ENCODE data around the gene TBC1D14.

Gene TBC1D14

DNA sequence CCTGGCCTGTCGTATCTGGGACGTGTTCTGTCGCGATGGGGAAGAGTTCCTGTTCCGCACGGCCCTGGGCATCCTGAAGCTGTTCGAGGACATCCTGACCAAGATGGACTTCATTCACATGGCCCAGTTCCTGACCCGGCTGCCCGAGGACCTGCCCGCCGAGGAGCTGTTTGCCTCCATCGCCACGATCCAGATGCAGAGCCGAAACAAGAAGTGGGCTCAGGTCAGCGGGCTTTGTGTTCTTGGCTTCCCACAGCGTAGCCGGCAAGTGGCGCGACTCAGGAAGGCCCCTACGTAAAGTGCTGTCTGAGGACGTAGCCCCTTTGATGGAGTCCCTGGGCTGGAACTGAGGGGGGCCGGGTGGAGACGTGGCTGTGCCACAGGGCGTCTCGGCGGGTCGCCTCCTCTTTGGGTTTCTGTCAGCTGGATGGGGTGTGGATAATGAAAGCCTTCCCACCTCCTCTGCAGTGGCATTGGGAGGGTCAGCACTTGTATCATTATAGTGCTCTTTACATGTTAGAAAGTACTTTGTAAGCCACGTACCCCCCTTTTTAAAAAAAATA lies 115.5 kb downstream of the TBC1D14 start:
- no peaks in the 10 kb centered on the region for H3K4me1 ChIP-seq (ENCODE audit: control insufficient read depth in 2 of 2, insufficient read depth in 2 of 2, low read length in 2 of 2)
- H3K9me3 ChIP-seq (ENCODE audit: control insufficient read depth in 2 of 2, low read length in 2 of 2), result no peaks in the 10 kb centered on the region
- no peak overlapping the region for H3K4me3 ChIP-seq (ENCODE audit: low read length in 2 of 2)
- H3K9ac ChIP-seq (ENCODE audit: low read depth in 1 of 2, low read length in 2 of 2), result no peak overlapping the region
- peaks cover 36 to 75% of the 10 kb centered on the region in 2 donors for H3K36me3 ChIP-seq (ENCODE audit: control insufficient read depth in 2 of 2, insufficient read depth in 2 of 2, low read length in 2 of 2)
- H3K27ac ChIP-seq (ENCODE audit: low read depth in 2 of 2, low read length in 2 of 2), result no peak overlapping the region
- H3K27me3 ChIP-seq (ENCODE audit: control insufficient read depth in 2 of 2, insufficient read depth in 2 of 2, low read length in 2 of 2), result no peaks in the 10 kb centered on the region

DNA sequence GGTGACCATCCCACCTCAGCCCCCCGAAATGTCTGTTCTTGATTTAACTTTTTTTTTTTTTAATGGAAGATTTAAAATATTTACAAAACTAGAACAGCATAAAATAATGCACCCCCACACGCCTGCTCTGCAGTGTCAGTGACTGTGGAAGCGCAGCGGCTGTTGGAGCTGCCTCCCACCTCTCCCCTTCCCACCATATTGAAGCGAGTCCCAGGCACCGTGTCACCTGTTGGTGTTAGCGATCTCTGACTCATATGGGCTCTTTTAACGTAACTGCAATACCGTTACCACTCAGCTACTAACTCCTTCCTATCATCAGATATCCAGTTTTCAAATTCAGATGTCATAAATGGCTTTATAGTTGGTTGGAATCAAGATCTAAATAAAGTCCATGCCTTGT lies 116.5 kb downstream of the TBC1D14 start:
- Histone ChIP-seq H3K27me3 (ENCODE audit: control insufficient read depth in 2 of 2, insufficient read depth in 2 of 2, low read length in 2 of 2) (no peaks in the 10 kb centered on the region), H3K27ac (ENCODE audit: low read depth in 2 of 2, low read length in 2 of 2) (no peak overlapping the region), H3K36me3 (ENCODE audit: control insufficient read depth in 2 of 2, insufficient read depth in 2 of 2, low read length in 2 of 2) (peaks cover 39 to 74% of the 10 kb centered on the region in 2 donors), H3K9me3 (ENCODE audit: control insufficient read depth in 2 of 2, low read length in 2 of 2) (no peaks in the 10 kb centered on the region), H3K9ac (ENCODE audit: low read depth in 1 of 2, low read length in 2 of 2) (no peak overlapping the region), H3K4me1 (ENCODE audit: control insufficient read depth in 2 of 2, insufficient read depth in 2 of 2, low read length in 2 of 2) (no peaks in the 10 kb centered on the region), H3K4me3 (ENCODE audit: low read length in 2 of 2) (no peak overlapping the region)

DNA sequence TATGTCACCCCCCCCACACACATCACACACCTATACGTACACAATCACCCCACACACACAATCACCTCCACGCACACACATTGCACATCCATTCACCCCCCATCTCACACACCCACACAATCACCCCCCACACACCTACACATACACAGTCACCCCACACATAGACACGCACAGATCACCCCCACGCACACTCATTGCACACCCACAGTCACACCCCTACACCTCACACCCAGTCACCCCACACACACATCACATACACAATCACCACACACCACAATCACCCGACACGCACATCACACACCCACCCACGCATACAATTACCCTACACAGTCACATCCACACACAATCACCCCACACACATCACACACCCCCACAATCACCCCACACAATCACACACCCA lies 117.7 kb downstream of the TBC1D14 start:
- H3K27ac ChIP-seq (ENCODE audit: low read depth in 2 of 2, low read length in 2 of 2), result no peak overlapping the region
- H3K36me3 ChIP-seq (ENCODE audit: control insufficient read depth in 2 of 2, insufficient read depth in 2 of 2, low read length in 2 of 2), result peaks cover 48 to 75% of the 10 kb centered on the region in 2 donors

DNA sequence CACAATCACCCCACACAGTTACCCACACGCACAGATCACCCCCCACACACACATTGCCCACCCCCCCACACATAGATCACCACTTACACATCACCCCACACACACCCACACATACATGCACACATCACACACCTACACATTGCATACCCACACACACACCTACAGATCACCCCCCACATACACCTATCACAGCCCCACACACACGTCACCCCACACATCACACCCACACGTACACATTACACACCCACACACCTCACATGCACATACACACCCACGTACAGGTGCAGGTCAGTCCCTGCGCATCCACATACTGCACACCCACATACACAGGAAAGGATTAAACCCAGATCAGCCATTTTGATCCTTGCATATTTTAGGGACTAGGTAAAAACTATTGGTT lies 118.3 kb downstream of the TBC1D14 start:
- Histone ChIP-seq H3K36me3 (ENCODE audit: control insufficient read depth in 2 of 2, insufficient read depth in 2 of 2, low read length in 2 of 2) (peaks cover 46 to 74% of the 10 kb centered on the region in 2 donors), H3K9ac (ENCODE audit: low read depth in 1 of 2, low read length in 2 of 2) (no peak overlapping the region), H3K4me1 (ENCODE audit: control insufficient read depth in 2 of 2, insufficient read depth in 2 of 2, low read length in 2 of 2) (no peaks in the 10 kb centered on the region)

More for the DNA sequence above, 117.7 kb downstream of the TBC1D14 start:
- Histone ChIP-seq H3K9me3 (ENCODE audit: control insufficient read depth in 2 of 2, low read length in 2 of 2) (no peaks in the 10 kb centered on the region), H3K4me3 (ENCODE audit: low read length in 2 of 2) (no peak overlapping the region), H3K4me1 (ENCODE audit: control insufficient read depth in 2 of 2, insufficient read depth in 2 of 2, low read length in 2 of 2) (no peaks in the 10 kb centered on the region), H3K27me3 (ENCODE audit: control insufficient read depth in 2 of 2, insufficient read depth in 2 of 2, low read length in 2 of 2) (no peaks in the 10 kb centered on the region), H3K9ac (ENCODE audit: low read depth in 1 of 2, low read length in 2 of 2) (no peak overlapping the region)

DNA sequence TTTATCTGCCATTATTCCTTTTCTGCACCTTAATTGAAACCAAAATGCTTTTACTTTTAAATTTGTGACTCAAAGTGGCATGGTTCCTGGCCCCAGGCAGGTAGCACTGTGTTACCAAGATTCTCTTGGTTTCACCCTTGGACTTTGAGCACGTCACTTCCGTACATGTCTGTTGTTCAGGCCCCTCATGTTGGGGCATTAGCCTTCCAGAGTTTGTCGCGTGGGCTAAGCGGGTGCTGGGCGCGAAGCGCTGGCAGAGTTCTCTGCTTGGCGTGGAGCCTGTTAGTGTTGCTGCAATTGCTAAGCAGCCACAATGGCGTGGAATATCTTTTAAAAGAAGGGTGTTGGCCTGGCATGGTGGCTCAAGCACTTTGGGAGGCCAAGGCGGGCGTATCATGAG lies 119.6 kb downstream of the TBC1D14 start:
- Histone ChIP-seq H3K27ac (ENCODE audit: low read depth in 2 of 2, low read length in 2 of 2) (no peak overlapping the region), H3K27me3 (ENCODE audit: control insufficient read depth in 2 of 2, insufficient read depth in 2 of 2, low read length in 2 of 2) (no peaks in the 10 kb centered on the region), H3K36me3 (ENCODE audit: control insufficient read depth in 2 of 2, insufficient read depth in 2 of 2, low read length in 2 of 2) (peaks cover 42 to 69% of the 10 kb centered on the region in 2 donors), H3K9ac (ENCODE audit: low read depth in 1 of 2, low read length in 2 of 2) (no peak overlapping the region), H3K4me3 (ENCODE audit: low read length in 2 of 2) (no peak overlapping the region), H3K9me3 (ENCODE audit: control insufficient read depth in 2 of 2, low read length in 2 of 2) (no peaks in the 10 kb centered on the region), H3K4me1 (ENCODE audit: control insufficient read depth in 2 of 2, insufficient read depth in 2 of 2, low read length in 2 of 2) (no peaks in the 10 kb centered on the region)

More for the DNA sequence above, 118.3 kb downstream of the TBC1D14 start:
- H3K4me3 ChIP-seq (ENCODE audit: low read length in 2 of 2), result no peak overlapping the region
- no peaks in the 10 kb centered on the region for H3K9me3 ChIP-seq (ENCODE audit: control insufficient read depth in 2 of 2, low read length in 2 of 2)
- no peaks in the 10 kb centered on the region for H3K27me3 ChIP-seq (ENCODE audit: control insufficient read depth in 2 of 2, insufficient read depth in 2 of 2, low read length in 2 of 2)
- H3K27ac ChIP-seq (ENCODE audit: low read depth in 2 of 2, low read length in 2 of 2), result no peak overlapping the region

DNA sequence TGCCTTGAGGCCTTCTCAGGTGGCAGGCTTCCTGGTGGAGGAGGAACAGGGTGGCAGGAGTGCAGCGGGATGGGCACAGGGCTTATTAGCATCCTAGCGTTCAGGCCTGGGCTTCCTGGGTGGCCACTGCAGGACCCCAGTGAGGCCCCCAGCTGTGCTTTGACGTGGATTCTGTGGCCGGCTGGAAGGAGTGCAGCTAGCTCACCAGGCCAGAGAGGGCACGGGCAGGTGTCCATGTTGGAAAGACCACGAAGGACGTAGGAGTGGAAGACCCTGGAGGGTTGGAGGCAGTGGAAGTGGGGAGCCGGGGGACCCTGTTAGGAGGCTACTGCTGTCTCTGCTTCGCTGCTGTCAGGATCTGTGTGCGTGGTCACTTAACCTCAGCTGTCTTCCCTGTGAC lies 120.3 kb downstream of the TBC1D14 start:
- peaks cover 38 to 63% of the 10 kb centered on the region in 2 donors for H3K36me3 ChIP-seq (ENCODE audit: control insufficient read depth in 2 of 2, insufficient read depth in 2 of 2, low read length in 2 of 2)
- no peak overlapping the region for H3K9ac ChIP-seq (ENCODE audit: low read depth in 1 of 2, low read length in 2 of 2)
- no peak overlapping the region for H3K4me3 ChIP-seq (ENCODE audit: low read length in 2 of 2)
- H3K9me3 ChIP-seq (ENCODE audit: control insufficient read depth in 2 of 2, low read length in 2 of 2), result no peaks in the 10 kb centered on the region
- H3K27ac ChIP-seq (ENCODE audit: low read depth in 2 of 2, low read length in 2 of 2), result no peak overlapping the region
- no peaks in the 10 kb centered on the region for H3K27me3 ChIP-seq (ENCODE audit: control insufficient read depth in 2 of 2, insufficient read depth in 2 of 2, low read length in 2 of 2)
- no peaks in the 10 kb centered on the region for H3K4me1 ChIP-seq (ENCODE audit: control insufficient read depth in 2 of 2, insufficient read depth in 2 of 2, low read length in 2 of 2)

DNA sequence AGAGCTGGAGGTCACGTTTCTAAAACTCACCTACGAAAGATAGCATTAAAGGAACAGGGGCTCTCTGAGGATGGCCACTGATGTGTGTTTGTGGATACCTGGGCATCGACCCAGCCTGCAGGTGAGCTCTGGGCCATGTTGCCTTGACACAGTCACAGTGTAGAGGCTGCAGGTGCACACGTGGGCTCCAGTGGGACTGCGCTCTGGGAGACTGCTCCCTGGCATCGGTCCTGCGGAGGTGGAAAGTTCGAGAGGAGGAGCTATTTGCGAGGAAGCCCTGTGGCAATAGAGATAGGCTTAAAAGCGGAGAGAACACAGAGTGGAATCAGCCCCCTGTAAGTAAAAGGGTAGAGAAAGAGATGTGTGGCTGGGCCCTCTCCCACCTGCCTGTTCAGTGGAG lies 121.2 kb downstream of the TBC1D14 start:
- H3K9me3 ChIP-seq (ENCODE audit: control insufficient read depth in 2 of 2, low read length in 2 of 2), result no peaks in the 10 kb centered on the region
- no peak overlapping the region for H3K9ac ChIP-seq (ENCODE audit: low read depth in 1 of 2, low read length in 2 of 2)
- peaks cover 33 to 54% of the 10 kb centered on the region in 2 donors for H3K36me3 ChIP-seq (ENCODE audit: control insufficient read depth in 2 of 2, insufficient read depth in 2 of 2, low read length in 2 of 2)
- H3K4me3 ChIP-seq (ENCODE audit: low read length in 2 of 2), result no peak overlapping the region
- no peak overlapping the region for H3K27ac ChIP-seq (ENCODE audit: low read depth in 2 of 2, low read length in 2 of 2)
- H3K4me1 ChIP-seq (ENCODE audit: control insufficient read depth in 2 of 2, insufficient read depth in 2 of 2, low read length in 2 of 2), result no peaks in the 10 kb centered on the region
- no peaks in the 10 kb centered on the region for H3K27me3 ChIP-seq (ENCODE audit: control insufficient read depth in 2 of 2, insufficient read depth in 2 of 2, low read length in 2 of 2)

DNA sequence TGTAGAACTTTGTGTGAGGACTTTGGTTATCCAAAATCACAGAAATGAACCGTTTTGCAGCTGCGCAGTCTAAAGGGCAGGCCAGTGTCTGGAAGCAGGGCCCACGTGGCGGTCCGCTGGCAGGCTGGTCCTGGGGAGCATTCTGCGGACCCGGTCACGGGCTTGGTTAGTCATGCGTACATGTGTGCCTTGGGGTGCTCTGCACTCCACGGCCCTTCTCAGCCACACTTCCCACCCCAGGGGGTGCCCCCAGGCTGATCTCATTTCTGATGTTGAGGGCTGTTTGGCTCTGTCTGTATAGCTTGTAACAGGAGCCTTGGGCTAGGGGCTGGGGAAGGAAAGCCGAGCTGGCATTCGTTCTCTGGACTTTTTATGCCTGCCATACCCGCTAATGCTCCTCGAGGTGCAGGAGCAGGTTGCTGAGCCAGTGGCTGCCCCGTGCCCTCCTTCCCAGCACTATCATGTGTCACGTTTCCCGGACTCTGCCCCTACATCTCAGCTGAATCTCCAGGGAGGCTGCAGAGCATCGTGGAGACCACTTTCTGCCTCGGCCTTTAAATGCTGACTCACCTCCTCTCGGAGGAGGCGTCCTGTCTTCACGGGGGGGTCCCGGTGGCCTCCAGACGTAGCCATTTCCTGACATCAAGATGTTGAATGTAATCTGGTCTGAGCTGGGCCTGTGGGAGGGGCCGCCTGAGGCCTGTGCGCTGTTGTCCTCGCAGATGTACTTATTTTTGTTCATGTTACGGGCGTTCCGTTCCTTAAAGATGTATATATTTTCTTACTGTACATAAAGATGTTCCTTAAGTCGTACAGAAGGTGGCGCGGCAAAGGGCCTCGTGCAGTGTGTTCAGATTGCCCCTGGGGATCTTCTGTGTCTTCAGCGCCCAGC lies 122.2 kb downstream of the TBC1D14 start:
- Histone ChIP-seq H3K27me3 (ENCODE audit: control insufficient read depth in 2 of 2, insufficient read depth in 2 of 2, low read length in 2 of 2) (no peaks in the 10 kb centered on the region), H3K4me1 (ENCODE audit: control insufficient read depth in 2 of 2, insufficient read depth in 2 of 2, low read length in 2 of 2) (no peaks in the 10 kb centered on the region), H3K9ac (ENCODE audit: low read depth in 1 of 2, low read length in 2 of 2) (no peak overlapping the region), H3K4me3 (ENCODE audit: low read length in 2 of 2) (no peak overlapping the region), H3K36me3 (ENCODE audit: control insufficient read depth in 2 of 2, insufficient read depth in 2 of 2, low read length in 2 of 2) (peaks cover 33 to 50% of the 10 kb centered on the region in 2 donors), H3K27ac (ENCODE audit: low read depth in 2 of 2, low read length in 2 of 2) (no peak overlapping the region), H3K9me3 (ENCODE audit: control insufficient read depth in 2 of 2, low read length in 2 of 2) (no peaks in the 10 kb centered on the region)

DNA sequence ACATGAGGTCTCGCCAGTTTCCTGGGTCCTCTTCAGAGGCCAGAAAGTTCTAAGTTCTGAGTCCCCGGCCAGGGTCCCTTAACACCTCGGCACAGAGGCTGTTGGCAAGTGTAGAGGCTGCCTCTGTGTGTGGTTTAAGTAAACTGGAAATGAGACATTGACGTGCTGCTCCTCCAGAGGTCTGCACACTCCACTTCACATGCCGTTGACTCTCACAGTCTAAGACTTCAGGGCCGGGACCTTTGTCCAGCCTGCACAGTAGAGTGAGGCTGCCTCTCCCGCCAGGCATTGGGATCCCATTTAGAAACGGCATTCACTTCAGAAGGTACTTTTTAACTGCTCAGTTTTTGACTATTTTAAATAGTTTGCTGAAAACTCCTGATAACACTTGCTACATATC lies 123.0 kb downstream of the TBC1D14 start:
- Histone ChIP-seq H3K4me1 (ENCODE audit: control insufficient read depth in 2 of 2, insufficient read depth in 2 of 2, low read length in 2 of 2) (no peaks in the 10 kb centered on the region), H3K4me3 (ENCODE audit: low read length in 2 of 2) (no peak overlapping the region), H3K27ac (ENCODE audit: low read depth in 2 of 2, low read length in 2 of 2) (no peak overlapping the region), H3K27me3 (ENCODE audit: control insufficient read depth in 2 of 2, insufficient read depth in 2 of 2, low read length in 2 of 2) (no peaks in the 10 kb centered on the region), H3K9ac (ENCODE audit: low read depth in 1 of 2, low read length in 2 of 2) (no peak overlapping the region), H3K9me3 (ENCODE audit: control insufficient read depth in 2 of 2, low read length in 2 of 2) (no peaks in the 10 kb centered on the region), H3K36me3 (ENCODE audit: control insufficient read depth in 2 of 2, insufficient read depth in 2 of 2, low read length in 2 of 2) (peaks cover 27 to 44% of the 10 kb centered on the region in 2 donors)

DNA sequence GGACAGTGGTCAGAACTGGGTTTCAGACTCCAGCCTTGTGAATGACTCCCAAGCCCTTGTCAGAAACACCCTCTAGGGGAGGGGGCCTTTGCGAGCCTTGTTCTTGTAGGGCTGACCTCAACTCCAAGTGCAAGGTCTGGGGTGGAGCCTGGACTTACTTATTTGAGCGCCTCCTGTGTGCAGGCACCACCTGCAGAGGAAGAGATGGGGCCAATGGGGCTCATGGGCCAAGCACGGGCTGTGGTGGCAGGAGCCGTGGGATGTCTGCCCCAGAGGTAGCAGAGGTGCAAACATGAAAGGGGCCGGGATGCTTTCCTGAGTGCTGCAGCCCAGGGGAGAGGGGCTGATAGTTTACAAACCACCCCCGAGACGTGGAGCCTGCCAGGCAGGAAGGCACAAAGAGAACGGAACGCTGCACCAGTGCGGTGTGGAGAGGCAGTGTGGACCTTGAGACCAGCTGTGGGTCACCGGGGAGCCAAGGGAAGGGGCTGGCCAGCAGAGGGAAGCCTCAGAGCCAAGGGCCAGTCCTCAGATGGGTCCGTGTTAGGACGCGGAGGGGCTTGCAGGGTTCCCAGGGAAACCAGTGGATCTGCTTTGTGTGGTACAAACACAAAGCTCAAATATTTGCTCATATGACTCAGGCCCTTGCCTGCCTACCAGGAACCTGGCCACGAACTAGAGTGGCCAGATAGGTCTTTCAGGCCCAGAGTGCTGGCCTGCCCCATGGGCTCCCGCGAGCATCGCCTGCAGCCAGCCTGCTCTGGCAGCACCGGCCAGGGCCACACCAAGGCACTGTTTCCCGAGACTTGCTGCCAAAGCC lies 124.8 kb downstream of the TBC1D14 start:
- H3K9me3 ChIP-seq (ENCODE audit: control insufficient read depth in 2 of 2, low read length in 2 of 2), result no peaks in the 10 kb centered on the region
- H3K4me3 ChIP-seq (ENCODE audit: low read length in 2 of 2), result no peak overlapping the region
- H3K27ac ChIP-seq (ENCODE audit: low read depth in 2 of 2, low read length in 2 of 2), result no peak overlapping the region
- no peaks in the 10 kb centered on the region for H3K4me1 ChIP-seq (ENCODE audit: control insufficient read depth in 2 of 2, insufficient read depth in 2 of 2, low read length in 2 of 2)
- H3K36me3 ChIP-seq (ENCODE audit: control insufficient read depth in 2 of 2, insufficient read depth in 2 of 2, low read length in 2 of 2), result peaks cover 27 to 33% of the 10 kb centered on the region in 2 donors
- H3K27me3 ChIP-seq (ENCODE audit: control insufficient read depth in 2 of 2, insufficient read depth in 2 of 2, low read length in 2 of 2), result no peaks in the 10 kb centered on the region
- no peak overlapping the region for H3K9ac ChIP-seq (ENCODE audit: low read depth in 1 of 2, low read length in 2 of 2)

All from mucosa of rectum (tissue), 2 donors.